Spleen (tissue), 7 donors: ENCODE data around the gene DCUN1D5.

Experiments
- CTCF ChIP-seq, 11 experiments: fragments of 200-600 bp in 7 of 11; fragments of 450-650 bp in 4 of 11; sonication (generic) in 4 of 11; IDR thresholded peaks in 8 of 11; conservative IDR thresholded peaks in 3 of 11; 1 replicate in 7 of 11; 2 replicates in 4 of 11; pipeline versions ENCODE4 v1.4.0 to v1.8.0; 2016 to 2021; ENCODE audit warnings: antibody characterized with exemption in 11 of 11, inconsistent platforms in 4 of 11, mild to moderate bottlenecking in 1 of 11
- POLR2A ChIP-seq, 3 donors: fragments of 450-650 bp; IDR thresholded peaks; one replicate each; pipeline ENCODE4 v1.5.1; 2017; ENCODE audit warnings: antibody characterized with exemption in 3 of 3, mild to moderate bottlenecking in 1 of 3
- POLR2AphosphoS5 ChIP-seq, 3 donors: sonication (generic); formaldehyde crosslinking; IDR thresholded peaks; one replicate each; pipeline ENCODE4 v1.5.1; 2017; ENCODE audit warnings: antibody characterized with exemption in 3 of 3
- donor health status: DM: no; HTN: no; CAD: no; lungs with moderate emphysema.
- donor health status: DM: no; HTN: no; CAD: no.
- donor health status: DM: no; HTN: no; CAD: no.

DNA sequence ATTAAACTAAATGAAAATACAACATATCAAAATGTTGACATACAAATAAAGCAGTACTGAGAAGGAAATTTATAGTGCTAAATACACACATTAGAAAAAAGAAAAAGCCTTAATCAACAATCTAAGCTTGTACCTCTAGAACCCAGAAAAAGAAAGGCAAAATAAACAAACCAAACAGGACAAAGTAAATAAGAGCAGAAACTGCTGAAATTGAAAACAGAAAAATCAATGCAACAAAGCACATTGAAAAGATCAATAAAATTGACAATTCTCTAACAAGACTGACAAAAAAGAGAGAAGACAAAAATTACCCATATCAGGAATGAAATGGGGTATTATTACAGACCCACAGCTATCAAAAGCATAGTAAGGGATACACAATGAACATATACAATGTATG, 21.0 kb downstream of the DCUN1D5 start:
- no peak for TF ChIP-seq CTCF (IDR thresholded peaks at IDR 0.05 in 8 of 11, conservative IDR thresholded peaks at IDR 0.05 in 3 of 11)
- no peak for TF ChIP-seq POLR2A (IDR thresholded peaks at IDR 0.05)
- TF ChIP-seq POLR2AphosphoS5 (IDR thresholded peaks at IDR 0.05) = no peak
